ENCODE measurements around the gene TFR2.

Gene TFR2

DNA sequence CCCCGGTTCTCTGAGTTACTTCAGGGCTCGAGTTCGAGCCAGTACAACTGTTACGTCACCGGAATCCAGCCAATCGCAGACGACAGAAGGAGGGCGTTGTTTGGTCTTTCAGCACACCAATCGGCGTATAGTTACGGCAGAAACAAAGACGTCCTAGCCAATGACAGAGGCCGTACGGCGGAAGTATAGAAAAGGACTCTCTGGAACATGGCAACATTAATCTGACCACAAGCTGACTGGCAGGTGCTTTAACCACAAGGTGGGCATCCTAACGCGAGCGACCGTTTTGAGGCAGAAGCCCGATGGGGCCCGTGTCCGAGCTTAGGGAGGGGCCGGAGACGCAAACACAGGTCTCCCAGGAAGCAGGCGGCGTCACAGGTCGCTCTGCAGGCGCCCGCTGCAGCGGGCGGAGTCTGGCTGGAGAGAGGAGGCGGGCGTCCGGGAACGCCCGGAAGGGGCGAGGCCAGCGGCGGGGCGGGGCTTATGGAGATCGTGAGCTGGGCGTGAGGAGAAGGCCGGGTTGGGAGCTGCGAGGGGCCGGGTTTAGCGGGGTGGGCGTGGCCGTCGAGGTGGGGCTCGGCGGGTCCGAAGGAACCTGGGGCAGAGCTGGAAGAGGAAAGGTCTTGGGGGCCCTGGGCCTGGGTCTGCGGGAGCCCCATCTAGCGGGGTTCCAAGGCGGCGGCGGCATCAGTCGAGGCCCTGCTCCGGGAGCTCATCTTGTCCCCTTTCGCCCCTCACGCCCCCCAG is 29.2 kb downstream of the TFR2 start, which contains the start of gene MOSPD3:
TSS of gene MOSPD3 (plus strand) at position 558 of the 747 bp plus-strand sequence. CDS start 252 bp downstream, outside the sequence.
- peak; percentile 100 for DNase-seq

DNA sequence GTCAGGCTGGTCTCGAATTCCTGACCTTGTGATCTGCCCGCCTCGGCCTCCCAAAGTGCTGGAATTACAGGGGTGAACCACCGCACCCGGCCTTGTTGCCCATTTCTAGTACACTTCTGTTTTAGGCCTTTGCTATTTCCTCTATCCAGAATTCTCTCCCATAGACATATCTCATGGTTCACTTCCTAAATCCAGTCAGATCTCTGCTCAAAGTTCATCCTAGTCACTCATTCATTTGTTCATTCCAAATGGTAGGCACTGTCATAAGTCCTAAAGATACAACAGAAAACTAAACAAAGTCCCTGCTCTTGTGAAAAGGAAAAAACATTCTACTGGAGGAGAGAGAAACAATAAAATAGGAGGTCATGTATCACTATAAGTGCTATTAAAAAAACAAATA is 31.4 kb downstream of the TFR2 start:
- DNase-seq: no peak

DNA sequence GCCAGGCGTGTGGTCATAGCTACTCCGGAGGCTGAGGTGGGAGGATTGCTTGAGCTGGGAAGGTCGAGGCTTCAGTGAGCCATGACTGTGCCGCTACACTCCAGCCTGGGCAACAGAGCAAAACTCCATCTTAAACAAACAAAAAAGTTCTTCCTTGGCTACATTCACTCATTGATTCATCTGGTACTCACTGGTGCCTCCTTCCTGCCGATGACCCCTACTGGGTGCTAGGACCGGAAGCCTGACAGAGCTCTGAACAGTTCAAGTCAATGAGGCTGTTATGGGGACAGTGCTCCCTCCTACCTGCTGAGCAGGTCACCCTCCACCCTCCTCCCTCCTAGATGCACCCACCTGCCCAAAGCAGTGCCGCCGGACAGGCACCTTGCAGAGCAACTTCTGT is 34.2 kb downstream of the TFR2 start:
- DNase-seq: no peak

DNA sequence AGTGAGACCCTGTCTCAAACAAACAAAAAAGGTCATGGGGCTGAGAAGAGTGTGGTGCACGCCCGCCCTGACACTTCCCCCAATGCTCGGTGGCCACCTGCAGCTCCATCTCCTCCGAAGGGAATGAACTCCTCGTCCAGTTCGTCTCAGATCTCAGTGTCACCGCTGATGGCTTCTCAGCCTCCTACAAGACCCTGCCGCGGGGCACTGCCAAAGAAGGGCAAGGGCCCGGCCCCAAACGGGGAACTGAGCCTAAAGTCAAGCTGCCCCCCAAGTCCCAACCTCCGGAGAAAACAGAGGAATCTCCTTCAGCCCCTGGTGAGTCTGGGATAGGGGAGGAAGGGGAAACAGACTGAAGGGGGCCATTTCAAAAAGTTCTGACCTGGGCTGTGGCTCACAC is 35.0 kb downstream of the TFR2 start:
- DNase-seq: no peak

DNA sequence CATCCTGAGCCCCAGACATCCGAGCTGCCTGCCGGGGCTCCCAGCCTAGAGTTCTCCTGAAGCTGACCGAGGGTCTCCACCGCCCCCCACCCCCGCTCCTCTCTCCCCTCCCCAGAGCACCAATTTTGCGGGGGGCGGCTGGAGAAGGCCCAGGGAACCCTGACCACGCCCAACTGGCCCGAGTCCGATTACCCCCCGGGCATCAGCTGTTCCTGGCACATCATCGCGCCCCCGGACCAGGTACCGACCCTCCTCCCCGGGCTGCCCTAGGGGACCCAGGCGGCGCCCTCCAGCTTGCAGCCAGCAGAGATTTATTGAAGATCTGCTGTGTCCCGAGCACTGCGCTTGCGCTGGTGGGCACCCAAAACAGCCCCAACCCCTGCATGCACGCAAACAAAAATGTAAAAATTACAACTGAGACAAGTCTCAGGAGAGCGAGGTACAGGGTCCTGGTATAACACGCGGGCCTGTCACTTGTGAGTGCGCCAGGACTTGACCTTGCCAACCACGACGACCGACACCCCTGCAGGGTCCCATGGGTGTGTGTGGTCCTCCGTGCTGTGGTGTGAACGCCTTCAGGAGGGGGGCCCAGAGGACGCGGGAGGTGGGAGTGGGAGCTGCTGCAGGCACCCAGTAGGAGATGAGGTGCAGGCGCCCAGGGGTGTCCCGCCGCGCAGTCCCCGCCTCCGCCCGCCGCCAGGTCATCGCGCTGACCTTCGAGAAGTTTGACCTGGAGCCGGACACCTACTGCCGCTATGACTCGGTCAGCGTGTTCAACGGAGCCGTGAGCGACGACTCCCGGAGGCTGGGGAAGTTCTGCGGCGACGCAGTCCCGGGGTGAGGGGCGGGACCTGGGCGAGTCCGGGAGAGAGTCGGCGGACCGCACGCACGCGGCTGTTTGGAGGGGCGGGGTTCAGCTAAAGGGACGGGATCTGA is 36.1 kb downstream of the TFR2 start:
- no peak for DNase-seq

DNA sequence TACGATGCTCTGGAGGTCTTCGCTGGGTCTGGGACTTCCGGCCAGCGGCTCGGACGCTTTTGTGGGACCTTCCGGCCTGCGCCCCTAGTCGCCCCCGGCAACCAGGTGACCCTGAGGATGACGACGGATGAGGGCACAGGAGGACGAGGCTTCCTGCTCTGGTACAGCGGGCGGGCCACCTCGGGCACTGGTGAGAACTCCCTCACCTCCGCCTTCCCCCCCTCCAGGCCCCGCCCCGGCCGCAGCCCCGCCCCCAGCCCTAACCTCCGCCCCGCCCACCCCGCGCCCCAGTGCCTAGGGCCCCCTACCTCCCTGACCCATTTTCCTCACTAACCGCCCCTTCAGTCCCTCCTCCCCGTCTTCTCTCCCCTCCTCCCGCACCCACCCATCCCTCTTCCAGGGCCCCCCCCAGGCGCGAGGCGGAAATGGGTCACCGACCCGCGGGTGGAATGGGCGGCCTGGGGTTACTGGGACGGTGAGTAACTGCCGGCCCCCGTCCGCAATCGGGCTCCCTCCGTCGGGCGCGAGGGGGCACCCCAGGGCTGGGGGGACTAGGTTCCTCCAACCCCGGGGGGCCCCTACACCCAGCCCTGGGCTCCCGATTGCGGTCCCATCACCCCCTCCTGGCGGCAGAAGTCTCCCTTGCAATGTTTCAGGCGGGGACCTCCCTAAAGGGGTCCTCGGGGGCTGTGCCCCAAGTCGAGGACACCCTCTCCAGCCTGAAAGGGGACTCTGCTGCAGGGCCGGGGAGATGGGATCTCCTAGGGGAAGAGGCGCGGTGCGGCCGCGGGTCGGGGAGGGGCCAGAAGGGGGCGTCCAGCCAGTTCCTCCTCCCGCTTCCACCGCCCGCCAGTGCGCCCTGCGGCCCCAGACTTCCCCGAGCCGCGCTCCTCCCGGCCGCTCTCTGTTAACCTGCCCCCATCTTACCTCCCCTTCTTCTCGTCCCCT is 37.0 kb downstream of the TFR2 start:
- DNase-seq: peak; percentile 91

DNA sequence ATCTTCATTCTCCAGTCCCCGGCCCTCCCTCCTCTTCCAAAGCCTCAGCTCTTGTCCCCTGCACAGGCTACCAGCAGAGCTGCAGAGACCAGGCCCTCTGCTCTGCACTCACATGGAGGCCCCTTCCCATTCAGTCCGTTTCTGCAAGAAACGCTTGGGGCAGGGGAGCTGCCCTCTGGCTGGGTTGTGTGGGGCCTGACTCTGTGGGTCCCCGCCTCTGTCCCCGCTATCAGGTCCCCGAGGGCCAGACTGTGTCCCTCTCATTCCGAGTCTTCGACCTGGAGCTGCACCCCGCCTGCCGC is 37.7 kb downstream of the TFR2 start:
- peak; percentile 70 for DNase-seq

DNA sequence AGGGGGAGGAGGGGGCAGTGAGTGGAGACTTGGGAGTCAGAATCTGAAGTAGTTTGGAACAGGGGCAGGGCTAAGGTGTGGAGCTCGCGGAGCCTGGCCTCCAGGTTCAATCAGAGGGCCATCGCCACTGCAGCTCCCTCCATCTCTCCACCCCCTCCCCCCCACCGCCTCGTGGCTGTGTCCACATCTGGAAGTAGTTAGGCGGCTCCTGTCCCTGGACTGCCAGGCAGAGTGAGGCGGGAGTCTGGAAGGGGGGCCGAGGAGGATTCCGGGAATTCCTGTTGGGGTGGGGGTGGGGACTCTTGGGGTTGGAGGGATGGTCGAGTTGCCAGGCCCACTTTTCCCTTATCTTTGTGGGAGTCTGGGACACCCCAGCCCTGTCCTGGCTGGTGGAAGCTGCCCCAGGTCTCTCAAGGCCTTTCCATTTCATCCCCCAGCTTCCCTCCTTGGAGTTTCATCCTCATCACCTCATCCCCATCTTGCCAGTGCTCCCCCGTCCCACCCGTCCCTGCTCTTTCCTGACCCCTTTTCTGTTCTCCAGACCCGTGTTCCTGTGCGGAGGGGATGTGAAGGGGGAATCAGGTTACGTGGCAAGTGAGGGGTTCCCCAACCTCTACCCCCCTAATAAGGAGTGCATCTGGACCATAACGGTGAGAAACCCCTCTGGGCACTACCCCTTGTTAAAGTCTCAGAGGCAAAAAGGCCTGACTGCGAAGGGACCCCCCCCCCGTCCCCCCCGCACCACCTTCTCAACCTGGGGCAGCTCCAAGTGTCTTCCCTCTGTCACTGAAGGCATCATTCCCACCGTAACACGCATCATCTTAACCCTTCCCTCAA is 38.2 kb downstream of the TFR2 start:
- no peak for DNase-seq

DNA sequence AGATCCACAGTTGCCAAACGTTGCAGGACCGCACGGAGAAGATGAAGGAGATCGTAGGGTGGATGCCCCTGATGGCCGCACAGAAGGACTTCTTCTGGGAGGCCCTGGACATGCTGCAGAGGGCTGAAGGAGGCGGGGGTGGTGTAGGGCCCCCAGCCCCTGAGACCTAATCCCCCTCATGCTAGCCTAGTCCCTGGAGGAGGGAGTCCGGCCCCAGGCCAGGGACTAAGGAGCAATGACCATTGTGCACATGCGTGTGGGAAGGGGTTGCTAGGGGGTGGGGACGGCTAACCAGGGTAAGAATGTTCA is 40.7 kb downstream of the TFR2 start:
- no peak for DNase-seq

DNA sequence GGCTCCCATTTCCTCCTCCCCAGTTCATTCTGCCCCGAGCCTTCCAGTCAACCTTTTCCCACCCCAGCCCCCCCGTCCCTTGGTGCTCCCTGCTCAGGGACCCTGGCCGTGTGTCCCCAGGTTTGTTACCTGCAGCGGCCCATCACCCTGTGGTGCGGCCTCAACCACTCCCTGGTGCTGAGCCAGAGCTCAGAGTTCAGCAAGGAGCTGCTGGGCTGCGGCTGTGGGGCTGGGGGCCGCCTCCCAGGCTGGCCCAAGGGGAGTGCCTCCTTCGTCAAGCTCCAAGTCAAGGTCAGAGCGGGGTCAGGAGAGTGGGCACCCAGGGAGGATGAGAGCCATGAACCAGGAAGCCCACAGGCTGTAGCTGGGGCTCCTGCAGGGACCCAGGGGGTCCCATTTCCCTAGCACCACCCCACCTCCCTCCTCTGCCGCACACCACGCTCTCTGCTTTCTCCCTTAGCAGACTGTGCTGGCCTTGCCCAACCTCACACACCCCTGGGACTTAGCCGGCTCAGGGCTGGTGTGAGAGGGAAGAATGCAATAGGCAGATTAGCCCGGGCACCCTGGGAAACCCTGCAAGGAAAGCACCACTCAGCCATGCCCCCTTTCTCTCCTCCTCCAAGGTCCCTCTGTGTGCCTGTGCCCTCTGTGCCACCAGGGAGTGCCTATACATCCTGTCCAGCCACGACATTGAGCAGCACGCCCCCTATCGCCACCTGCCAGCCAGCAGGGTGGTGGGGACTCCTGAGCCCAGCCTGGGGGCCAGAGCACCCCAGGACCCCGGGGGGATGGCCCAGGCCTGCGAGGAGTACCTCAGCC is 41.2 kb downstream of the TFR2 start:
- no peak for DNase-seq

DNA sequence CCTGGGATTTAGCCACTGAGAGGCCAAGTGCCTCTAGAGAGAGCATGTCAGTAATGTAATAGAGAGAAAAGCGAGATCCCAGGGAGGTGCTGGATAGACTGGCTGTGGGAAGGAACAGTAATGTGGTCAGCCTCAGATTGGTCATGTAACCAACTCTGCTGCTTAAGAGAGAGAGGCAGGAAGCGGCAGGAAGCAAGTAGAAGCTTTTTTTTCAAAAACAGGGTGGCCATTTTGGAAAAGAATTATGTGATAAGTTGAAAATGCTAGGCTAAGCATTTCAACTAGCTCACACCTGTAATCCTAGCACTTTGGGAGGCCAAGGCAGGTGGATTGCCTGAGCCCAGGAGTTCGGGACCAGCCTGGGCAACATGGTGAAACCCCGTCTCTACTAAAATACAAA is 42.9 kb downstream of the TFR2 start:
- peak; percentile 37 for DNase-seq

DNA sequence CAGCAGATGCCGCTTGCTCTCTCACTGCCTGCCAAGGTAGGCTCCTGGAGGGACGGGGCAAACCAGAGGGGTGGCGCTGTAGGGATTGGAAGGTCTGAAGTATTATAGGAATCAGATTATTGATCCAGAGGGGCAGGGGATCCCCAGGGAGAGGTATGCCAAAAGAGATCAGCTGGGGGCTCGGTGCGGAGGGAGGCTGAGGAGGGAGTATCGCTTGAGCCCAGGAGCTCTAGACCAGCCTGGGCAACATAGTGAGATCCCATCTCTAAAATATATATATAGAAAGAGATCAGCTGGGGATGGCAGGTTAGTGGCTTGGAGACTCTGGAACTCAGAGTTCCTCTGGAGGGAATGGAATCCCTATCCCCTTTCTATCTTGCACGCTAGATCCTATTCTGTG is 46.2 kb downstream of the TFR2 start:
- DNase-seq: no peak

DNA sequence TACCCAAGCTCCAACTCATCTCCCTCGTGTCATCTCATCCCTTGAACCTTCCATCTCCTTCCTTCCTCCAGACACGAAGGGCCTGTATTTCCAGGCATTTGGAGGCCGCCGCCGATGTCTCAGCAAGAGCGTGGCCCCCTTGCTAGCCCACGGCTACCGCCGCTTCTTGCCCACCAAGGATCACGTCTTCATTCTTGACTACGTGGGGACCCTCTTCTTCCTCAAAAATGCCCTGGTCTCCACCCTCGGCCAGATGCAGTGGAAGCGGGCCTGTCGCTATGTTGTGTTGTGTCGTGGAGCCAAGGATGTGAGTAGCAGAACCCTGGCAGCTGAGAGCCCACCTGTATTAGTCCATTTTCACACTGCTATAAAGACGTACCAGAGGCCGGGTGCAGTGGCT is 49.8 kb downstream of the TFR2 start:
- DNase-seq: no peak

DNA sequence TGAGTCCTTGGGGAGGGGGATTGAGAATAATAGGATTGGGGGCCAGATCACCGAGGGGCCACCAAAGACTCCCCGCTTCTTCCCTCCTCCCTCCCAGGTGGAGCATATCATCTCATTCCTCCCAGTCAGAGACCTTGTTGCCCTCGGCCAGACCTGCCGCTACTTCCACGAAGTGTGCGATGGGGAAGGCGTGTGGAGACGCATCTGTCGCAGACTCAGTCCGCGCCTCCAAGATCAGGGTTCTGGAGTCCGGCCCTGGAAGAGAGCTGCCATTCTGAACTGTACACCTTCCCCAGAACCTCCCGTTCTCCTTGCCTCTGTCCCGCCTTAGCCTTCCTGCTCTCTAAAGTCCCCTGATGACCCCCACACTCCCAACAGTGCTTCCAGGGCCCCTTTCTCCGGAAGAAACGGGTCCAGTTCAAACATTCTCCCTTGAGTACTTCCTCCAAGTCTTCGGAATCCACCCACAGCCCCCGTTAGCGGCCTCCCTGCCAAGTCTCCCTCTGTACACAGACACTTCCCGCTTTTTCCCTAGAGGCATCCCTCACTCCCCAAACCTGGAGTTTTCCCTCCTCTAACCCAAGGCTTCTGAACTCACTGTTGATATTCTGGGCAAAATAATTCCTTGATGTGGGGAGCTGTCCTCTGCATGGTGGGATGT is 51.1 kb downstream of the TFR2 start:
- no peak for DNase-seq

DNA sequence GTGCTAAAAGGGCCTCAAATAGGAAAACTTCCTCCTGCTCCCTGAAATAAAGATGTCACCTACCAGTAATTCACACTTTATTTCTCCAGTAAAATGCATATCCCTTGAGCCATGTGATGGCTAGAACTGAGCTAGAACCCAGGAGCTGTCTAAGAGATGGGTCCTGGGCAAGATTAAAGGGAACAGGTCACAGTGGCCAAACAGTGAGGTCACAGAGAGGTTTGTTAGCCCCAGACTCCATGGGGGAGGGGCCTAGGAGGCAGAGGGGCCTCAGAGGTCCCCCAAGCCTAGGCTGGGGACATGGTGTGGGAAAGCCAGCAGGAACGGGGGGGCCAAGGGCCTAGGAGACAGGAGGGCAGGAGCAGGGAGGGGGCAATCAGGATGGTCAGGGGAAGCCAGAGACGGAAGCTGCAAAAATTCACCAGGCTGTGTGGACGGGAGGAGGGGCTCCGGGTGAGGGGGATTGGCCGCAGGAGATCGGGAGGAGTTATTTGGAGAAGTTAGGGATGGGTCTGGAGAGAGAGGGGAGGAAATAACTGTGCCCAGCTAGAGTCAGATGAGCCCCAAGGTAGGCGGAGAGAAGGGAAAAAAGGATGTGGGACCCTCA is 51.9 kb downstream of the TFR2 start:
- no peak for DNase-seq

DNA sequence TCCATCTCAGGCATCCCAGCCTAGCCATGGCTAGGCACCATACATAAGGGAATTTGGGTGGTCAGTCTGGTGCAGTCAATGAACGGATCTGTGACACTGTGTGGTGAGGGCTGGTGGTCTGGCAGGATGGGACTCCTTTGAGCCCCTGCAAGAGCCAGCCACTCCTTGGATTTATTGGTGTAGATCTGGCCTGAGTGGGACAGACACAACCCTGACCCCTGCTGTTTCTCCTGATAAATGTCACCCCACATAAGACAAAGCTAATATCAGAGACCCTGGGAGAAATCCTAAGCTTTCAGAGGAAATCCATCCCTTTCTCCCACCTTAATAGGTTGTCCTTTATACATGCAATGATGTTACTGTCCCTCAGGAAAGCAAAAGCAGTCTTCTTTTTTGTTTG is 52.9 kb downstream of the TFR2 start:
- peak; percentile 69 for DNase-seq

DNA sequence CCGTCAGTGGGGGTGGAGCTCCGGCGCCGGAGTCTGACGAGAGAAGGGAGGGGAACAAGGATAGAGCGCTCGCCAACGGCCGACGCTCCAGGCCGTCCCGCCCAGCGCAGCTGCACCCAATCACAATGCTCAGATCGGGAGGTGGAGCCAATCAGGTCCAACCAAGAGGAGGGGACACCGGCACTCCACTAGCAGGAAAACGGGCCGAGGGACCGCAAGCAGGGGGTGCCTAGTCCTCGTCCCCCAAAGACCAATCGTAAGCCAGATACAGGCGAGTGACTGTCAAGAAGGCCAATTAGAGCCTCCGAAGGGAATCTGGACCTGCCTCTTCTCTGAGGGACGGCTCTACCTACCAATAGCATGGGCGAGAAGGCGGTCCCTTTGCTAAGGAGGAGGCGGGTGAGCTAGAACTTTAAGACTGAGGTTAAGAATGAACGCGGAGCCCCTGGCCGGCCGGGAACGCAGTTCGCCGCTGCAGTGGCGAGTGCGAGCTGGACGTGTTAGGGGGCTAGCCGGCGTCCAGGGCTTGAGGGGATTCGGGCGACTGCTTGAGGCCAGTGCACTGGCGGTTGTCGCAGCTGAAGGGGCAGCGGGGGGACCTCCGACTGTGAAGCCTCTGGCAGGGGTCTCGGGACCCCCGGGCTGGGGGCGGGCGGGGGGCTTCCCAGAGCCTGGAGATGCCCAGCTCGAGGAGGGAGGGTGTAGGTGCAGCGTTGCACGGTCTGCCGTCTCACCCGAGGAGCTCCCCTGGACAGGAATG is 54.9 kb downstream of the TFR2 start, which contains the start of gene FBXO24:
TSS of gene FBXO24 (plus strand) at position 63 of the 760 bp plus-strand sequence. CDS start at position 361, 298 bp downstream.
- peak; percentile 100 for DNase-seq

DNA sequence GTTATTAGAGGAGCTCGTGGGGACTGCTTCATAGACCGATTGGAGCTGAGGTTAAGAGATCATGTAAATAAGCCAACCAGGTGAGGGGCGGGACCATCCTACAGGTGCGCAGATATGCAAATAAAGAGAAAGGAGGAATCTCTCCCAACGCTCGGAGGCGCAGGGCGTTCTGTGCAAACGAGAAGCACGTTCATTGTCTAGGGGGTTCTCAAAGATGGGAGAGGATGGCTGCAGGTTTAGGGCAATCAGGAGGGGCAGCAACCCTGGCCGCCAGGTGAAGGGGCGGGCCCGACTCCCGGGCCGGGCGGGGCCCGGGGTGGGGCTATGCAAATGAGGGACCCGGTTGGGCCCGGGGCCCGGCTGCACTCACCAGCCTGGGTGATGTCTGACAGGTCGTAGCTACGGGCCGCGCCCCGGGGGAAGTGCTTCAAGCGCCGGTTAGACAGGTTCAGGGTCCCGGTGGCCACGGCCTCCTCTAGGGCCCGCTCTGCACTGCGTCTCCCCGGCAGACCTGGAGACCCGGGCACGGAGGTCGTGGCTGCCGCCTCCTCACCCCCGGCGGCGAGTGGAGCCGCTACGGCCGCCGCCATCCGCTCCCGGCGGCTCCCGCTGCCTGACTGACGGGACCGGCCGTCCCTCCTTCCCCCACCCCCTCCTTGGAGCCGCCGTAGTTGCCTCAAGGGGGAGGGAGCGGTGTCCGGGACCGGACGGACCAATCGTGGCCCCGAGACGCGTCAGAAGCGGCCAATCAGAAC is 55.7 kb downstream of the TFR2 start, which contains the start of gene LRCH4:
TSS of gene LRCH4 (minus strand) at position 619 of the 755 bp plus-strand sequence. CDS start at position 590, 29 bp downstream.
- DNase-seq: peak; percentile 86

All from OCI-M1 (cell line).